OCI-LY7 (cell line): Measurements from ENCODE around the gene ARHGAP26. TPM values are rescaled to one million over a fixed set of nuclear protein-coding genes. Genes with fewer than 3 reads are reported as not detected.

Experiments
- BruUV-seq: library from RNA; stranded (reverse); fragments of 400-500 nt; replicated peaks from 2 replicates; lab custom pipeline; 2021; lab: Mats Ljungman, UMichigan
- CTCF ChIA-PET: fragments of 300-600 bp; sonication (Branson Sonifier 250); formaldehyde crosslinking; loops from one replicate; lab custom pipeline; 2022; ENCODE audit warnings: antibody characterized with exemption; ENCODE audit not compliant: unreplicated experiment; lab: Charles Lee
- POLR2A ChIA-PET: fragments of 300-600 bp; sonication (Branson Sonifier 250); formaldehyde crosslinking; loops from one replicate; lab custom pipeline; 2022; ENCODE audit warnings: antibody characterized with exemption; lab: Charles Lee
- DNase-seq: peaks from one replicate; pipeline ENCODE4 v3.0.0-alpha.2; 2015; ENCODE audit warnings: low spot score
- H2AFZ ChIP-seq: fragments of 200-600 bp; sonication (generic), shearing (Covaris generic); 2 replicates; pipeline ENCODE4 v1.6.1; 2014; ENCODE audit warnings: mild to moderate bottlenecking, antibody characterized with exemption, low read length, moderate library complexity
- H3K27ac ChIP-seq: fragments of 200-600 bp; sonication (generic); 2 replicates; pipeline ENCODE4 v1.5.1; 2014; ENCODE audit warnings: mixed run types, low read depth, mild to moderate bottlenecking, moderate library complexity, low read length, inconsistent platforms; ENCODE audit not compliant: poor library complexity, severe bottlenecking
- H3K36me3 ChIP-seq: fragments of 200-600 bp; sonication (generic); 2 replicates; pipeline ENCODE4 v1.6.1; 2014; ENCODE audit warnings: mild to moderate bottlenecking, antibody characterized with exemption, low read length, moderate library complexity, mixed read lengths; ENCODE audit not compliant: insufficient read depth
- H3K4me1 ChIP-seq: fragments of 200-600 bp; sonication (generic); 2 replicates; pipeline ENCODE4 v1.5.1; 2014; ENCODE audit warnings: mild to moderate bottlenecking, low read length; ENCODE audit not compliant: insufficient read depth, poor library complexity, severe bottlenecking
- H3K4me2 ChIP-seq: fragments of 200-600 bp; sonication (generic); 2 replicates; pipeline ENCODE4 v1.6.1; 2014; ENCODE audit warnings: mild to moderate bottlenecking, low read length
- H3K4me3 ChIP-seq: fragments of 200-600 bp; sonication (generic); 2 replicates; pipeline ENCODE4 v1.5.1; 2014; ENCODE audit warnings: mild to moderate bottlenecking, low read depth, low read length; ENCODE audit not compliant: poor library complexity, severe bottlenecking
- H3K79me2 ChIP-seq: fragments of 200-600 bp; sonication (generic); 2 replicates; pipeline ENCODE4 v1.6.1; 2016; ENCODE audit warnings: low read depth, mild to moderate bottlenecking, low read length, moderate library complexity, mixed read lengths; ENCODE audit not compliant: insufficient read depth
- H3K9me2 ChIP-seq: fragments of 200-600 bp; sonication (generic); 2 replicates; pipeline ENCODE4 v1.6.1; 2016; ENCODE audit warnings: mild to moderate bottlenecking, low read length, mixed read lengths; ENCODE audit not compliant: insufficient read depth
- H3K9me3 ChIP-seq: fragments of 200-600 bp; sonication (generic); 2 replicates; pipeline ENCODE4 v1.6.1; 2014; ENCODE audit warnings: mild to moderate bottlenecking, mixed run types, low read length, mixed read lengths
- H4K20me1 ChIP-seq: fragments of 200-600 bp; sonication (generic); 2 replicates; pipeline ENCODE4 v1.6.1; 2014; ENCODE audit warnings: mild to moderate bottlenecking, antibody characterized with exemption, low read length, moderate library complexity, mixed read lengths; ENCODE audit not compliant: insufficient read depth
- CTCF ChIP-seq: fragments of 200-600 bp; sonication (generic); conservative IDR thresholded peaks from 2 replicates; pipeline ENCODE4 v1.5.1; 2014; ENCODE audit warnings: mild to moderate bottlenecking, antibody characterized with exemption, low read length, moderate library complexity, mixed read lengths
- EZH2phosphoT487 ChIP-seq: fragments of 200-600 bp; sonication (generic); IDR thresholded peaks from 2 replicates; pipeline ENCODE4 v1.6.1; 2018; ENCODE audit warnings: low read depth, borderline replicate concordance, mild to moderate bottlenecking, mixed run types, antibody characterized with exemption, low read length, moderate library complexity, mixed read lengths
- intact Hi-C: fragments of 100-400 bp; cut with micrococcal nuclease; formaldehyde crosslinking; loops from one replicate; pipeline ENCODE4 v1.10.0; 2022; ENCODE audit not compliant: unreplicated experiment
- total RNA-seq, 2 experiments: library from RNA; depleted of rRNA in 1 of 2; stranded (reverse); fragments of >200 nt in 1 of 2; shearing (Covaris generic) in 1 of 2; gene quantifications; 2 replicates each; pipeline ENCODE4 v1.2.3, GENCODE V29; 2014 to 2022

ARHGAP26 gene
- total RNA-seq, 2 experiments from 2014 or later: 7.0 to 19.1 TPM

- H3K36me3 ChIP-seq: no peaks in the 10 kb centered on the region
- BruUV-seq: no TSS peak
- ChIA-PET CTCF (no interaction called here), POLR2A (no interaction called here)
- no peak for TF ChIP-seq CTCF
- no peak for TF ChIP-seq EZH2phosphoT487
- intact Hi-C loops: no loop called here
- H3K27ac ChIP-seq: no peak overlapping the region
- H2AFZ ChIP-seq: no peak overlapping the region
- H3K9me3 ChIP-seq: no peaks in the 10 kb centered on the region
- H3K4me1 ChIP-seq: no peaks in the 10 kb centered on the region
- no peak overlapping the region for H3K4me3 ChIP-seq
- H3K4me2 ChIP-seq: no peak overlapping the region
- no peaks in the 10 kb centered on the region for H3K9me2 ChIP-seq
- H4K20me1 ChIP-seq: no peaks in the 10 kb centered on the region; the same call in 1 of the 2 replicates
- no peak for DNase-seq
- H3K79me2 ChIP-seq: no peaks in the 10 kb centered on the region
These were observed 76.2 kb downstream of the ARHGAP26 start for GRCh38 chr5:142846406-142846805.

GRCh38 chr5:142847898-142848790, 78.0 kb downstream of the ARHGAP26 start:
- H3K79me2 ChIP-seq: no peaks in the 10 kb centered on the region
- H3K4me2 ChIP-seq: no peak overlapping the region
- CTCF ChIA-PET: no interaction called here
- no peak for DNase-seq
- no peak overlapping the region for H2AFZ ChIP-seq
- H3K4me3 ChIP-seq: no peak overlapping the region
- no peak for TF ChIP-seq CTCF
- no peak for TF ChIP-seq EZH2phosphoT487
- POLR2A ChIA-PET: interaction anchor here (0.9 kb wide), 1 partner anchor 626 kb away, joined by 3 read pairs; no protein-coding TSS in a partner anchor
- no peaks in the 10 kb centered on the region for H3K9me2 ChIP-seq
- no peaks in the 10 kb centered on the region for H3K9me3 ChIP-seq
- no peak overlapping the region for H3K27ac ChIP-seq
- BruUV-seq: no TSS peak
- intact Hi-C loops: no loop called here
- no peaks in the 10 kb centered on the region for H3K36me3 ChIP-seq
- peaks cover 3% of the 10 kb centered on the region; the same call in 1 of the 2 replicates for H4K20me1 ChIP-seq
- H3K4me1 ChIP-seq: no peaks in the 10 kb centered on the region

GRCh38 chr5:142849466-142849865, 79.3 kb downstream of the ARHGAP26 start:
- peaks cover 3% of the 10 kb centered on the region; the same call in 1 of the 2 replicates for H4K20me1 ChIP-seq
- no peak overlapping the region for H3K4me3 ChIP-seq
- H3K9me3 ChIP-seq: no peaks in the 10 kb centered on the region
- ChIA-PET CTCF (no interaction called here), POLR2A (no interaction called here)
- no peaks in the 10 kb centered on the region for H3K36me3 ChIP-seq
- no peak overlapping the region for H2AFZ ChIP-seq
- H3K79me2 ChIP-seq: no peaks in the 10 kb centered on the region
- H3K9me2 ChIP-seq: no peaks in the 10 kb centered on the region
- no peak for DNase-seq
- H3K4me2 ChIP-seq: no peak overlapping the region
- H3K27ac ChIP-seq: no peak overlapping the region
- no TSS peak for BruUV-seq
- H3K4me1 ChIP-seq: no peaks in the 10 kb centered on the region
- intact Hi-C loops: no loop called here
- TF ChIP-seq EZH2phosphoT487 (no peak), CTCF (no peak)
